Measurements from ENCODE around the gene D2HGDH. TPM values are rescaled to one million over a fixed set of nuclear protein-coding genes. Genes with fewer than 3 reads are reported as not detected.

Gene D2HGDH
- total RNA-seq, 2 donors from 2014 or later: 38.7 to 55.3 TPM

DNA sequence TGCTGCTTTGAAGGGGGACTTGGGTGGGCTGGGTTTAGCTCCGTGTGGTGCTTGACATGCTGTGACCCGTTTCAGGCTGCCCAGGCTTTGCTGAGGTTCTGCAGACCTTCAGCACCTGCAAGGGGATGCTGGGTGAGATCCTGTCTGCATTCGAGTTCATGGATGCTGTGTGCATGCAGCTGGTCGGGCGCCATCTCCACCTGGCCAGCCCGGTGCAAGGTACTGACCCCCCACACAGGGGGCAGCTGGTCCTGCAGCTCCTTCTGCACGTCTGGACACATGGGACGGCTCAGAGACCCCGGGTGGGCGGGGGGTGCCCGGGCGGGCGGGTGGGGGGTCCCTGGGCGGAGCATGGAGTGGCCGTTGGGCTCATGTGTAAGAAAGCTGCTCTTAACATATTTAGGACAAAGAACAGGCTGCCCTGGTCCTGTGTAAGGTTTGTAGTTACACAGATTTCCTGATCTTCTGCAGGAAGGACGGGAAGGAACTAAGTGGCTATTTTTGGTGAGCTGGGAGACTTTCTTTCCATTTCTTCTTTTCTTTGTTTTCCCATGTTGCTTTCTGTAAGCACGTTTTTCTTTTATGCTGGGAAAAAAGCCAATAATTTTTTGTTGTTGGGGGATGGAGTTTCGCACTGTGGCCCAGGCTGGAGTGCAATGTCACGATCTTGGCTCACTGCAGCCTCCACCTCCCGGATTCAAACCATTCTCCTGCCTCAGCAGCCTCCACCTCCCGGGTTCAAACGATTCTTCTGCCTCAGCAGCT lies 15.8 kb downstream of the D2HGDH start:
- no peak for DNase-seq (ENCODE audit: low spot score)
- Histone ChIP-seq H3K4me3 (no peak overlapping the region), H3K27me3 (replicated peaks; ENCODE audit: insufficient read depth) (no peaks in the 10 kb centered on the region), H3K36me3 (peaks cover 8 to 13% of the 10 kb centered on the region in 2 donors), H3K9me3 (no peaks in the 10 kb centered on the region), H3K4me1 (replicated peaks) (no peaks in the 10 kb centered on the region), H3K27ac (no peak overlapping the region)
- 70% methylated on average over 22 of the region's 22 CpGs for WGBS
- TF ChIP-seq POLR2A (IDR thresholded peaks at IDR 0.05) (no peak), POLR2AphosphoS5 (IDR thresholded peaks at IDR 0.05) (no peak)
- TF ChIP-seq, protein P1, sequence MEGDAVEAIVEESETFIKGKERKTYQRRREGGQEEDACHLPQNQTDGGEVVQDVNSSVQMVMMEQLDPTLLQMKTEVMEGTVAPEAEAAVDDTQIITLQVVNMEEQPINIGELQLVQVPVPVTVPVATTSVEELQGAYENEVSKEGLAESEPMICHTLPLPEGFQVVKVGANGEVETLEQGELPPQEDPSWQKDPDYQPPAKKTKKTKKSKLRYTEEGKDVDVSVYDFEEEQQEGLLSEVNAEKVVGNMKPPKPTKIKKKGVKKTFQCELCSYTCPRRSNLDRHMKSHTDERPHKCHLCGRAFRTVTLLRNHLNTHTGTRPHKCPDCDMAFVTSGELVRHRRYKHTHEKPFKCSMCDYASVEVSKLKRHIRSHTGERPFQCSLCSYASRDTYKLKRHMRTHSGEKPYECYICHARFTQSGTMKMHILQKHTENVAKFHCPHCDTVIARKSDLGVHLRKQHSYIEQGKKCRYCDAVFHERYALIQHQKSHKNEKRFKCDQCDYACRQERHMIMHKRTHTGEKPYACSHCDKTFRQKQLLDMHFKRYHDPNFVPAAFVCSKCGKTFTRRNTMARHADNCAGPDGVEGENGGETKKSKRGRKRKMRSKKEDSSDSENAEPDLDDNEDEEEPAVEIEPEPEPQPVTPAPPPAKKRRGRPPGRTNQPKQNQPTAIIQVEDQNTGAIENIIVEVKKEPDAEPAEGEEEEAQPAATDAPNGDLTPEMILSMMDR (IDR thresholded peaks at IDR 0.05): no peak
- intact Hi-C loops (cut with DNase I): no loop called here

DNA sequence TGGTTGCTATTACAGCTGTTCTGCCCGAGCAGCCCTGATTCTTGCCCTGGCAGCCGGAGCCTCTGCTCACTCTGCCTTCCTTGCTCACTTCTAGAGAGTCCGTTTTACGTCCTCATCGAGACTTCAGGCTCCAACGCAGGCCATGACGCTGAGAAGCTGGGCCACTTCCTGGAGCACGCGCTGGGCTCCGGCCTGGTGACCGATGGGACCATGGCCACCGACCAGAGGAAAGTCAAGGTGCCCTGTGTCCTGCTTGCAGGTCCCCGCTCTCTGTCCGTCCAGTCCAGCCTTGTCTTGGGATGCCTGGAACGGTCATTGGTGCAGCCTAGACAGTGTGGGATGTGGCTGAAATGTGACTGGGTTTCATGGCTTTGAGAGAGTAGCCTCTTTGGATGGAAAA lies 16.7 kb downstream of the D2HGDH start:
- TF ChIP-seq, protein P1 (IDR thresholded peaks at IDR 0.05): no peak
- no peak for TF ChIP-seq POLR2AphosphoS5 (IDR thresholded peaks at IDR 0.05)
- TF ChIP-seq POLR2A (IDR thresholded peaks at IDR 0.05): no peak
- no peaks in the 10 kb centered on the region for H3K9me3 ChIP-seq
- no peak for DNase-seq (ENCODE audit: low spot score)
- H3K4me3 ChIP-seq: no peak overlapping the region
- intact Hi-C loops (cut with DNase I): no loop called here
- H3K27ac ChIP-seq: no peak overlapping the region
- H3K27me3 ChIP-seq (replicated peaks; ENCODE audit: insufficient read depth): no peaks in the 10 kb centered on the region
- WGBS: 98% methylated on average over 15 of the region's 15 CpGs
- no peaks in the 10 kb centered on the region for H3K4me1 ChIP-seq (replicated peaks)
- H3K36me3 ChIP-seq: peaks cover 8 to 18% of the 10 kb centered on the region in 2 donors

DNA sequence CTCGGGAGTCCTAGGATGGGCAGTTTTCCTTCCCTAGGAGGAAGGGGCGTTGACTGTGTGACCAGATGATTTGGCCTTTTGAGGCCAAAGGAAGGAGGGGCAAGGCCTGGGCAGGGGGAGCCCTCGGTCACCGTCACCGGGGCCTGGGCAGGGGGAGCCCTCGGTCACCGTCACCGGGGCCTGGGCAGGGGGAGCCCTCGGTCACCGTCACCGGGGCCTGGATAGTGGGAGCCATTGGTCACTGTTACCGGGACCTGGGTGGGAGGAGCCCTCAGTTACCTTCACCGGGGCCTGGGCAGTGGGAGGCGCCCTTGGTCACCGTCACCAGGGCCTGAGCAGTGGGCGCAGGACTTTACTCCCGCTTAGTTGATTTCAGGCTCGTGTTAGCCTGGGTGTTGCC lies 17.3 kb downstream of the D2HGDH start:
- H3K4me3 ChIP-seq: no peak overlapping the region
- H3K27ac ChIP-seq: no peak overlapping the region
- H3K36me3 ChIP-seq: peaks cover 8 to 18% of the 10 kb centered on the region in 2 donors
- DNase-seq (ENCODE audit: low spot score): no peak
- H3K9me3 ChIP-seq: no peaks in the 10 kb centered on the region
- intact Hi-C loops (cut with DNase I): no loop called here
- WGBS: 91% methylated on average over 18 of the region's 18 CpGs
- no peaks in the 10 kb centered on the region for H3K27me3 ChIP-seq (replicated peaks; ENCODE audit: insufficient read depth)
- TF ChIP-seq POLR2A (IDR thresholded peaks at IDR 0.05) (no peak), POLR2AphosphoS5 (IDR thresholded peaks at IDR 0.05) (no peak)
- TF ChIP-seq, protein P1 (IDR thresholded peaks at IDR 0.05): no peak
- no peaks in the 10 kb centered on the region for H3K4me1 ChIP-seq (replicated peaks)

DNA sequence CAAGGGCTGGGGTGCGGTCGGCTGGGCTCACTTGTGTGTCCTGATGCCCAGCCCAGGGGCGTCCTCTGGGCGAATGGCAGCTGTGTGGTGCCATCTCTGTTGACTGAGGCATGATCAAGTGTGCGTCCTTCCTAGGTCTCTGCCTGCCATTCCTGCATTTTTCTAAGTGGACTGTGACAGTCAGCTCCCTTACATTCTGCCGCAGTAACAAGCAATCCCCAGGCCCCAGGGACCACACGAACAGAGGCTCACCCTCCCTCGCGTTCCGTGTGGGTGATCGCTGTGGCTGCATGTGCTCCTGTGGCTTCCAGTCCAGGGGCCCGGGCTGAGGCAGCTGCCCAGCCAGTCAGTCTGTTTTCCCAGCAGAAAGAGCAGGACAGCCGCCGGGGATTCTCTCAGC lies 17.8 kb downstream of the D2HGDH start:
- Histone ChIP-seq H3K27me3 (replicated peaks; ENCODE audit: insufficient read depth) (no peaks in the 10 kb centered on the region), H3K9me3 (no peaks in the 10 kb centered on the region), H3K4me1 (replicated peaks) (no peaks in the 10 kb centered on the region), H3K27ac (no peak overlapping the region), H3K4me3 (no peak overlapping the region), H3K36me3 (peaks cover 8 to 18% of the 10 kb centered on the region in 2 donors)
- 95% methylated on average over 13 of the region's 14 CpGs for WGBS
- DNase-seq (ENCODE audit: low spot score): no peak
- intact Hi-C loops (cut with DNase I): no loop called here
- TF ChIP-seq POLR2A (IDR thresholded peaks at IDR 0.05) (no peak), POLR2AphosphoS5 (IDR thresholded peaks at IDR 0.05) (no peak)
- TF ChIP-seq, protein P1 (IDR thresholded peaks at IDR 0.05): no peak

DNA sequence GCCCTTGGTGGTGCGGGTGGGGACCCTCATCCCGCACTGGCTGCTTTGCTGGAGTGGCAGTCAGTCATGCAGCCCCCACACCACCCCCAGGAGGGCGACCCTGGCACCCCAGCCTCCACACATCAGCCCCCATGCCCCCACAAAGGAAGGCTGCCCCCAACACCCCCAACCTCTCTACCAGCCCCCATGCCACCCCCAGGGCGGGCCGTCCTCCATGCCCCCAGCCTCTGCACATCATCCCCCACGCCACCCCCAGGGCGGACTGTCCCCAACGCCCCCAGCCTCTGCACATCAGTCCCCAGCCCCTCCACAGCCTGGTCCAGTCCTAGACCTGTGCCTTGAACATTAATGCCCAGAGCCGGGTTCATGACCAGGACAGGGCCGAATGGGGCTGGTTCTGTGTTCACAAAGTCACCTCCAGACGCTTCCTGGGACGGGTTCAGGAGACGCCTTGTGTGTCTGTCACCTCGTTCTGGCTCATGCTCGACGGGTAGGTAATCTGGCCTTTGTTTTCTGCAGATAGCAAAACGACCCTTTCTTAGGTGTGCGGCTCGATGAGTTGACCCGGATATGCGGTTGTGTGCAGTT lies 18.4 kb downstream of the D2HGDH start:
- DNase-seq (ENCODE audit: low spot score): no peak
- Histone ChIP-seq H3K27ac (no peak overlapping the region), H3K4me3 (no peak overlapping the region), H3K9me3 (no peaks in the 10 kb centered on the region), H3K27me3 (replicated peaks; ENCODE audit: insufficient read depth) (no peaks in the 10 kb centered on the region), H3K36me3 (peaks cover 8 to 18% of the 10 kb centered on the region in 2 donors), H3K4me1 (replicated peaks) (no peaks in the 10 kb centered on the region)
- no peak for TF ChIP-seq POLR2A (IDR thresholded peaks at IDR 0.05)
- WGBS: 91% methylated on average over 13 of the region's 21 CpGs
- intact Hi-C loops (cut with DNase I): no loop called here

All from prostate gland (tissue), 2 donors.